Esophagus muscularis mucosa (tissue), 4 donors: Measurements from ENCODE around the gene TSPO. TPM values are rescaled to one million over a fixed set of nuclear protein-coding genes. Genes with fewer than 3 reads are reported as not detected.

Source experiments
- DNase-seq: peaks from one replicate; pipeline ENCODE4 v3.0.0-alpha.2; 2017; ENCODE audit errors: extremely low spot score
- H3K27ac ChIP-seq, 4 donors: fragments of 200-600 bp; sonication (generic); replicated peaks in 1 of 4; 1 replicate in 3 of 4; 2 replicates in 1 of 4; pipeline ENCODE4 v1.5.1; 2016 to 2019; ENCODE audit warnings: mild to moderate bottlenecking in 1 of 4
- H3K27me3 ChIP-seq, 4 donors: fragments of 200-600 bp; sonication (generic); one replicate each; pipeline versions ENCODE4 v1.5.1 to v1.6.0; 2016 to 2019
- H3K36me3 ChIP-seq, 4 donors: fragments of 200-600 bp; sonication (generic); one replicate each; pipeline ENCODE4 v1.5.1; 2016 to 2019
- H3K4me1 ChIP-seq, 4 donors: fragments of 200-600 bp; sonication (generic); one replicate each; pipeline ENCODE4 v1.5.1; 2016 to 2019
- H3K4me3 ChIP-seq, 4 donors: fragments of 200-600 bp; sonication (generic); 1 replicate in 2 of 4; 2 replicates in 2 of 4; pipeline ENCODE4 v1.5.1; 2016 to 2019; ENCODE audit warnings: mild to moderate bottlenecking in 4 of 4, moderate library complexity in 1 of 4
- H3K9me3 ChIP-seq, 4 donors: fragments of 200-600 bp; sonication (generic); 1 replicate in 3 of 4; 2 replicates in 1 of 4; pipeline ENCODE4 v1.5.1; 2016 to 2019
- EP300 ChIP-seq: sonication (generic); formaldehyde crosslinking; IDR thresholded peaks from one replicate; pipeline ENCODE4 v1.6.1; 2017; ENCODE audit warnings: antibody characterized with exemption
- POLR2A ChIP-seq: fragments of 450-650 bp; IDR thresholded peaks from one replicate; pipeline ENCODE4 v1.6.1; 2017; ENCODE audit warnings: antibody characterized with exemption, moderate library complexity, mild to moderate bottlenecking, low read depth
- POLR2AphosphoS5 ChIP-seq, 2 donors: sonication (generic); formaldehyde crosslinking; IDR thresholded peaks; one replicate each; pipeline ENCODE4 v1.6.1; 2017; ENCODE audit warnings: antibody characterized with exemption in 2 of 2
- WGBS: methylation state at CpG from one replicate; pipeline ENCODE4 v1.1.5; 2018; 5-methylcytosine and 5-hydroxymethylcytosine counted together
- intact Hi-C: fragments of 100-400 bp; cut with DNase I; formaldehyde crosslinking; loops from one replicate; pipeline ENCODE4 v1.15.1; 2023
- total RNA-seq, 4 donors: library from RNA; depleted of rRNA; stranded (reverse); fragments of >200 nt; gene quantifications; one replicate each; pipeline versions ENCODE4 v1.1.0 to v1.2.1, GENCODE V29; 2016
- TF ChIP-seq, protein P1 (sequence below), 3 experiments: fragments of 200-600 bp in 2 of 3; fragments of 450-650 bp in 1 of 3; sonication (generic) in 2 of 3; IDR thresholded peaks; one replicate each; pipeline ENCODE4 v1.5.1; 2017 to 2019; ENCODE audit warnings: antibody characterized with exemption in 3 of 3, mild to moderate bottlenecking in 2 of 3, moderate library complexity in 1 of 3

Gene TSPO
- total RNA-seq, 4 donors from 2014 or later: 172 to 191 (median 182) TPM

DNA sequence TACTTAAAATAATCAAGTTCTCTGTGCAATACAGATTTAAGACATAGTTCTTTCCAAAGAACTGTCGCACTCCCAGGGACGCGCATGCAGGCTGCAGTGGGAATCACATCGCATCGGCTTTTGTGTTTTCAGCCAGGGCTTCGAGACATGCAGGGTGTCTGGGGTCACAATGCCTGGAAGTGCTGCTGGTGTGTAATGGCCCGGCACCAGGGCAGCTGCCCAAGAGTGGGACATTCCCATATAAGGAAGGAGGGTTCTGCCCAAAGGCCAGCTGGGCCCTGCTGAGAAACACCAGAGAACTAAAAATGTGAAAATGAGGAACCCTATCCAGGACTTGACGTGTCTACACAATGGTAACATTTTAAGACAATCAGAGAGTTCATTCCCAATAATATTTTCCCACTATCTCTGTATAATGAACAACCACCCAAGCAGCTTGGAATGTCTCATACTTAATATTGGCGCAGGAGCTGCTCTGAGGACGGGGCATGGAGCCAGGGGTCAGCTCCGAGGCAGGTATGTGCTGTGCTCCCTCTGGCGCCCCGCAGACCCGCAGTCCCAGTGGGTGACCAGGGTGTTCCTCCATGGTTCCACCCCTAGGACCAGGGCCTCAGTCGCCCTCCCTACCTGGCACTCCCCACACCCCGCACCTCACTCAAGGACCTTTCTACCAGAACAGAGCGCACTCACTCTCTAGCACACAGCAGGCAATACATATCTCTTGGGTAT is 19.4 kb upstream of the TSPO start:
- H3K4me3 ChIP-seq: no peak overlapping the region
- H3K27me3 ChIP-seq: no peaks in the 10 kb centered on the region
- no peak for TF ChIP-seq POLR2A
- TF ChIP-seq, protein P1, sequence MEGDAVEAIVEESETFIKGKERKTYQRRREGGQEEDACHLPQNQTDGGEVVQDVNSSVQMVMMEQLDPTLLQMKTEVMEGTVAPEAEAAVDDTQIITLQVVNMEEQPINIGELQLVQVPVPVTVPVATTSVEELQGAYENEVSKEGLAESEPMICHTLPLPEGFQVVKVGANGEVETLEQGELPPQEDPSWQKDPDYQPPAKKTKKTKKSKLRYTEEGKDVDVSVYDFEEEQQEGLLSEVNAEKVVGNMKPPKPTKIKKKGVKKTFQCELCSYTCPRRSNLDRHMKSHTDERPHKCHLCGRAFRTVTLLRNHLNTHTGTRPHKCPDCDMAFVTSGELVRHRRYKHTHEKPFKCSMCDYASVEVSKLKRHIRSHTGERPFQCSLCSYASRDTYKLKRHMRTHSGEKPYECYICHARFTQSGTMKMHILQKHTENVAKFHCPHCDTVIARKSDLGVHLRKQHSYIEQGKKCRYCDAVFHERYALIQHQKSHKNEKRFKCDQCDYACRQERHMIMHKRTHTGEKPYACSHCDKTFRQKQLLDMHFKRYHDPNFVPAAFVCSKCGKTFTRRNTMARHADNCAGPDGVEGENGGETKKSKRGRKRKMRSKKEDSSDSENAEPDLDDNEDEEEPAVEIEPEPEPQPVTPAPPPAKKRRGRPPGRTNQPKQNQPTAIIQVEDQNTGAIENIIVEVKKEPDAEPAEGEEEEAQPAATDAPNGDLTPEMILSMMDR (IDR thresholded peaks at IDR 0.05): no peak
- no peak for TF ChIP-seq EP300
- TF ChIP-seq POLR2AphosphoS5 (IDR thresholded peaks at IDR 0.05): no peak
- WGBS: 72% methylated on average over 15 of the region's 17 CpGs
- no peak overlapping the region for H3K27ac ChIP-seq
- H3K36me3 ChIP-seq: peaks cover 21 to 63% (median 50%) of the 10 kb centered on the region in 4 donors
- peaks cover 0 to 18% (median 12%) of the 10 kb centered on the region in 4 donors for H3K4me1 ChIP-seq
- no peak for DNase-seq
- intact Hi-C loops: no loop called here
- H3K9me3 ChIP-seq: no peaks in the 10 kb centered on the region

DNA sequence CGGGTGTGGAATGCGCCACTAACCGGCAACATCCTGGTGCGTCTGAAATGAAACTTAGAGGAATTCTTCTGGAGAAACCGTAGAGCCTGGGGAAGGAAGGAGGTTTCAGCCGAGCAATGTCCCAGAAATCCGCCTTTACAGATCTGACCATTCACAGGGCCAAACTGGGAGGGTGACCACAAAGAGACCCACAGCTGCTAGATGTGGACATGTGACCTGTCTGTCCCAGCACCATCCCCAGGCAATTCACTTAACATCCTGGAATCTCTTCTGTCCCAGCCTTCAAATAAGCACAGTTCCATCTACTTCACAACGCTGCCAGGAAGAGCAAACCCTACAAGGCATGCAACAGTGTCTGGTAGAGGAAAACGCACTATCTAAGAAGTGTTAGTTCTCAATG is 18.0 kb upstream of the TSPO start:
- Histone ChIP-seq H3K36me3 (peaks cover 24 to 77% (median 65%) of the 10 kb centered on the region in 4 donors), H3K4me3 (no peak overlapping the region), H3K27me3 (no peaks in the 10 kb centered on the region), H3K9me3 (no peaks in the 10 kb centered on the region), H3K4me1 (peaks cover 0 to 18% (median 14%) of the 10 kb centered on the region in 4 donors), H3K27ac (no peak overlapping the region)
- no peak for DNase-seq
- 89% methylated on average over 9 of the region's 9 CpGs for WGBS
- no peak for TF ChIP-seq EP300
- no peak for TF ChIP-seq POLR2AphosphoS5 (IDR thresholded peaks at IDR 0.05)
- TF ChIP-seq, protein P1 (IDR thresholded peaks at IDR 0.05): no peak
- TF ChIP-seq POLR2A: no peak
- intact Hi-C loops: no loop called here

DNA sequence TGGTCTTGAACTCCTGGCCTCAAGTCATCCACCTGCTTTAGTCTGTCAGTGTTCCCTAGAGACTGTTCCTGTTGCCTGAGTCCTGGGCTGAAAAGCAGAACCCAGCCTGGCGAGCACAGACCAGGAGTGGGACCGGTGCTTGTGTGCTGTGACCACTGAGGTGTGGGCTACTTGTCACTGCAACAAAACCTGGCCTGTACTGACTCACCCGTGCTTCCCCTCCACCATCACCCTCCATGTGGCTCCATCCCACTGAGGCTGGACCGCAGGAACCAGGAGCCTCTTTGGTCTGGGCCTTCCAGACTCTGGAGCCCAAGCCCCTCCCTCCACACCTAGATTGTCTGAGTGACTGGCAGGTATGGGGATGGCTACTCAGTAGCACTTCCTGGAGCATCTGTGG is 16.8 kb upstream of the TSPO start:
- Histone ChIP-seq H3K4me3 (no peak overlapping the region), H3K4me1 (peaks cover 0 to 18% (median 14%) of the 10 kb centered on the region in 4 donors), H3K9me3 (no peaks in the 10 kb centered on the region), H3K27ac (no peak overlapping the region), H3K27me3 (no peaks in the 10 kb centered on the region), H3K36me3 (peaks cover 26 to 89% (median 75%) of the 10 kb centered on the region in 4 donors)
- no peak for DNase-seq
- WGBS: 100% methylated on average over 1 of the region's 4 CpGs
- TF ChIP-seq, protein P1 (IDR thresholded peaks at IDR 0.05): no peak
- TF ChIP-seq EP300 (no peak), POLR2AphosphoS5 (IDR thresholded peaks at IDR 0.05) (no peak), POLR2A (no peak)
- intact Hi-C loops: no loop called here

DNA sequence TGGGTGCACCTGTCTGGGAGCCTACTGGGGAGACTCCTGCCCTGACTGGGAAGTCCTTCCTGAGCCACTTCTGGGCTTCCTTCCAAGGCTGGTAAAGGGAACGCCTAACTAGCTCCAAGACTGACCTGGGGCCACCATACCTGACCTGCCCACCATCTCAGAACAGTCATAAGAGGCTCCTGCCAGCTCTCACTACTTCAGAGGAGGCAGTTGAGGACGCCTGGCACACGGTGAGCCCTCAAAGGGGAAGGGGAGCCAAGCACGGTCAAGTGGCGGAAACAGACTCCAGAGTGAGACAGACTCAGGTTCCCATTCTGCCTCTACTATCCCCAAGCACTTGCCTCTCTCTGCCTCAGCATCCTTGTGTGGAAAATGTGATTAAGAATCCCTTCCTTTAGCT is 15.8 kb upstream of the TSPO start:
- WGBS: 89% methylated on average over 3 of the region's 5 CpGs
- Histone ChIP-seq H3K36me3 (peaks cover 35 to 99% (median 85%) of the 10 kb centered on the region in 4 donors), H3K27ac (no peak overlapping the region), H3K4me1 (peaks cover 0 to 18% (median 16%) of the 10 kb centered on the region in 4 donors), H3K9me3 (no peaks in the 10 kb centered on the region), H3K27me3 (no peaks in the 10 kb centered on the region), H3K4me3 (no peak overlapping the region)
- DNase-seq: no peak
- TF ChIP-seq POLR2A (no peak), EP300 (no peak), POLR2AphosphoS5 (IDR thresholded peaks at IDR 0.05) (no peak)
- TF ChIP-seq, protein P1 (IDR thresholded peaks at IDR 0.05): no peak
- intact Hi-C loops: no loop called here

DNA sequence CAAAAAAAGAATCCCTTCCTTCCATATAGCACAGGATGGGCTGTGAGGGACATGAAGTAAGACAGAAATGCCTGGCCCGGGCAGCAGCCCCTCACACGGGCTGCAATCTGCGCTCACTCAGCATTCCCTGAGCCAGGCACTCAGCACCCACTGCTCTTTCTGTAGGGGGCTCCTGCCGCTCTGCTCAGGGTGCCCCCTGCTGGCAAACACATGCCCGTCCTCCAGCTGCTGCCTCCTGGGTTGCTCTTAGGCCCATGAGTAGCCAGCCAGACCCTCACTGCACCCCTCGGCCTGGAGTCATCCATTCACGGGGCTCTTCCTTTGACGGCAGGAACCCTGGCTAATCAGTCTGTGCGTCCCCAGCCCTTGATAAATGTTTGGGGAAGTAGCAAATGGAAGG is 15.1 kb upstream of the TSPO start:
- no peak overlapping the region for H3K27ac ChIP-seq
- H3K9me3 ChIP-seq: no peaks in the 10 kb centered on the region
- intact Hi-C loops: no loop called here
- no peak overlapping the region for H3K4me3 ChIP-seq
- H3K27me3 ChIP-seq: no peaks in the 10 kb centered on the region
- H3K4me1 ChIP-seq: peaks cover 4 to 24% (median 19%) of the 10 kb centered on the region in 4 donors
- 38% methylated on average over 9 of the region's 9 CpGs for WGBS
- TF ChIP-seq EP300 (no peak), POLR2A (no peak)
- TF ChIP-seq, protein P1 (IDR thresholded peaks at IDR 0.05): peak in 2 of 3 experiments; percentile 29 to 52
- peaks cover 40 to 99% (median 89%) of the 10 kb centered on the region in 4 donors for H3K36me3 ChIP-seq
- no peak for DNase-seq
